ENCODE results near the gene KCNQ2.

DNA sequence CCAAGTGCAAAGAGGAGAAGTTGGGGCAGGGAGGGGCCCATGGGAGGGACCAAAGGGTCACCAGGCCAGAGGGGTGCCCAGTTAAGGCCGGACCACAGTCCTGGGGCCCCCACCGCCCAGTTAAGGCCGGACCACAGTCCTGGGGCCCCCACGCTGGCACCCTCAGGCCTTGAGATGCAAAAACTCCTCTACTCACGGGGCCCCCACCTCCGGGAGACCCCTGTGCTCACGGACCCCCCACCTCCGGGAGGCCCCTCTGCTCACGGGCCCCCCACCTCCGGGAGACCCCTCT lies 16.9 kb downstream of the KCNQ2 start:
- TF ChIP-seq, protein P1, sequence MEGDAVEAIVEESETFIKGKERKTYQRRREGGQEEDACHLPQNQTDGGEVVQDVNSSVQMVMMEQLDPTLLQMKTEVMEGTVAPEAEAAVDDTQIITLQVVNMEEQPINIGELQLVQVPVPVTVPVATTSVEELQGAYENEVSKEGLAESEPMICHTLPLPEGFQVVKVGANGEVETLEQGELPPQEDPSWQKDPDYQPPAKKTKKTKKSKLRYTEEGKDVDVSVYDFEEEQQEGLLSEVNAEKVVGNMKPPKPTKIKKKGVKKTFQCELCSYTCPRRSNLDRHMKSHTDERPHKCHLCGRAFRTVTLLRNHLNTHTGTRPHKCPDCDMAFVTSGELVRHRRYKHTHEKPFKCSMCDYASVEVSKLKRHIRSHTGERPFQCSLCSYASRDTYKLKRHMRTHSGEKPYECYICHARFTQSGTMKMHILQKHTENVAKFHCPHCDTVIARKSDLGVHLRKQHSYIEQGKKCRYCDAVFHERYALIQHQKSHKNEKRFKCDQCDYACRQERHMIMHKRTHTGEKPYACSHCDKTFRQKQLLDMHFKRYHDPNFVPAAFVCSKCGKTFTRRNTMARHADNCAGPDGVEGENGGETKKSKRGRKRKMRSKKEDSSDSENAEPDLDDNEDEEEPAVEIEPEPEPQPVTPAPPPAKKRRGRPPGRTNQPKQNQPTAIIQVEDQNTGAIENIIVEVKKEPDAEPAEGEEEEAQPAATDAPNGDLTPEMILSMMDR (IDR thresholded peaks at IDR 0.05; ENCODE audit: insufficient read depth, low read depth, low read length) = no peak
- no peak for TF ChIP-seq EZH2 (IDR thresholded peaks at IDR 0.05; ENCODE audit: insufficient read depth, low read length)
